ENCODE data around the gene POLR1E. TPM values are rescaled to one million over a fixed set of nuclear protein-coding genes. Genes with fewer than 3 reads are reported as not detected.

The POLR1E gene
- total and polyA plus RNA-seq, 2 donors (not counting 3 experiments of a cell fraction or from before 2014, with no cell fraction given), result 9.0 to 21.2 TPM

GRCh38 chr9:37455884-37456647, 29.7 kb upstream of the POLR1E start:
- CTCF ChIA-PET, result no interaction called here
- no TSS peak for BruUV-seq (replicated peaks)
- no peak for TF ChIP-seq GATA2 (IDR thresholded peaks at IDR 0.05; ENCODE audit: insufficient read depth, insufficient read length, low read depth, low read length)
- TF ChIP-seq EZH2 (IDR thresholded peaks at IDR 0.05; ENCODE audit: borderline replicate concordance, low read depth, low read length, severe bottlenecking), result no peak
- TF ChIP-seq MYC (IDR thresholded peaks at IDR 0.05; ENCODE audit: low read depth, low read length), result no peak
- no peak for TF ChIP-seq POLR2AphosphoS5 (IDR thresholded peaks at IDR 0.05; ENCODE audit: insufficient read depth, low read depth, low read length)
- TF ChIP-seq JUN (IDR thresholded peaks at IDR 0.05; ENCODE audit: borderline replicate concordance, insufficient read depth, insufficient read length, low read depth), result no peak
- no peak for TF ChIP-seq FOS (IDR thresholded peaks at IDR 0.05; ENCODE audit: borderline replicate concordance, insufficient read depth, low read length)
- Histone ChIP-seq H3K4me1 (ENCODE audit: control insufficient read depth, extremely low read depth, insufficient read depth, low read length) (no peaks in the 10 kb centered on the region), H3K4me2 (ENCODE audit: insufficient read depth, low read length) (no peak overlapping the region), H3K9me3 (replicated peaks; ENCODE audit: control insufficient read depth, insufficient read depth, low read length) (no peaks in the 10 kb centered on the region), H3K36me3 (ENCODE audit: control insufficient read depth in 2 of 2, extremely low read depth in 1 of 2, insufficient read depth in 2 of 2, low read length in 2 of 2) (peaks cover 0 to 3% of the 10 kb centered on the region in 2 experiments), H3K4me3 (replicated peaks in 1 of 3; ENCODE audit: insufficient read depth in 1 of 3, low read depth in 1 of 3, low read length in 3 of 3) (no peak overlapping the region), H3K27me3 (ENCODE audit: control insufficient read depth in 2 of 2, insufficient read depth in 2 of 2, low read length in 2 of 2) (no peaks in the 10 kb centered on the region), H3K27ac (ENCODE audit: insufficient read depth, low read depth, low read length) (no peak overlapping the region), H2AFZ (ENCODE audit: low read depth, low read length) (no peak overlapping the region), H4K20me1 (replicated peaks; ENCODE audit: control insufficient read depth, extremely low read depth, insufficient read depth, low read length) (peaks cover 4% of the 10 kb centered on the region), H3K9me1 (replicated peaks; ENCODE audit: control insufficient read depth, extremely low read depth, insufficient read depth, low read length) (no peaks in the 10 kb centered on the region), H3K79me2 (ENCODE audit: control insufficient read depth, insufficient read depth, low read length) (peaks cover 71% of the 10 kb centered on the region), H3K9ac (replicated peaks; ENCODE audit: extremely low read depth, insufficient read depth, low read length) (no peak overlapping the region)
- FAIRE-seq, result no peak
- POLR2A ChIA-PET, result no interaction called here
- DNase-seq (ENCODE audit: low read depth, low spot score), result no peak
- dilution Hi-C loops (cut with MboI; ENCODE audit: extremely low pct_ligation_motif_present, low sequenced_read_pairs), result no loop called here
- intact Hi-C loops (cut with micrococcal nuclease), result no loop called here

GRCh38 chr9:37456817-37457216, 28.9 kb upstream of the POLR1E start:
- TF ChIP-seq GATA2 (IDR thresholded peaks at IDR 0.05; ENCODE audit: insufficient read depth, insufficient read length, low read depth, low read length), result no peak
- TF ChIP-seq, protein P1, sequence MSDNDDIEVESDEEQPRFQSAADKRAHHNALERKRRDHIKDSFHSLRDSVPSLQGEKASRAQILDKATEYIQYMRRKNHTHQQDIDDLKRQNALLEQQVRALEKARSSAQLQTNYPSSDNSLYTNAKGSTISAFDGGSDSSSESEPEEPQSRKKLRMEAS (IDR thresholded peaks at IDR 0.05; ENCODE audit: insufficient read depth, insufficient read length), result no peak
- no peak for TF ChIP-seq POLR2AphosphoS5 (IDR thresholded peaks at IDR 0.05; ENCODE audit: insufficient read depth, low read depth, low read length)
- TF ChIP-seq EZH2 (IDR thresholded peaks at IDR 0.05; ENCODE audit: borderline replicate concordance, low read depth, low read length, severe bottlenecking), result no peak
- TF ChIP-seq JUN (IDR thresholded peaks at IDR 0.05; ENCODE audit: borderline replicate concordance, insufficient read depth, insufficient read length, low read depth), result no peak
- no peak for TF ChIP-seq FOS (IDR thresholded peaks at IDR 0.05; ENCODE audit: borderline replicate concordance, insufficient read depth, low read length)
- TF ChIP-seq MYC (IDR thresholded peaks at IDR 0.05; ENCODE audit: low read depth, low read length), result no peak
- no peak for TF ChIP-seq POLR2A (IDR thresholded peaks at IDR 0.05; ENCODE audit: low read depth, low read length)
- TF ChIP-seq CTCF (IDR thresholded peaks at IDR 0.05; ENCODE audit: extremely low read depth in 1 of 2, insufficient read depth in 1 of 2, low read depth in 1 of 2, low read length in 2 of 2), result no peak
- H3K4me2 ChIP-seq (ENCODE audit: insufficient read depth, low read length), result no peak overlapping the region
- peak overlapping the region; percentile 9 for H3K9ac ChIP-seq (replicated peaks; ENCODE audit: extremely low read depth, insufficient read depth, low read length)
- dilution Hi-C loops (cut with MboI; ENCODE audit: extremely low pct_ligation_motif_present, low sequenced_read_pairs) (no loop called here), intact Hi-C loops (cut with micrococcal nuclease) (no loop called here)
- no peak overlapping the region for H3K4me3 ChIP-seq (replicated peaks in 1 of 3; ENCODE audit: insufficient read depth in 1 of 3, low read depth in 1 of 3, low read length in 3 of 3)
- no peaks in the 10 kb centered on the region for H3K27me3 ChIP-seq (ENCODE audit: control insufficient read depth in 2 of 2, insufficient read depth in 2 of 2, low read length in 2 of 2)
- H3K4me1 ChIP-seq (ENCODE audit: control insufficient read depth, extremely low read depth, insufficient read depth, low read length), result no peaks in the 10 kb centered on the region
- FAIRE-seq (no peak), DNase-seq (ENCODE audit: low read depth, low spot score) (no peak)
- no peak overlapping the region for H2AFZ ChIP-seq (ENCODE audit: low read depth, low read length)
- ChIA-PET CTCF (no interaction called here), POLR2A (no interaction called here)
- no peaks in the 10 kb centered on the region for H3K9me1 ChIP-seq (replicated peaks; ENCODE audit: control insufficient read depth, extremely low read depth, insufficient read depth, low read length)
- peaks cover 0 to 3% of the 10 kb centered on the region in 2 experiments for H3K36me3 ChIP-seq (ENCODE audit: control insufficient read depth in 2 of 2, extremely low read depth in 1 of 2, insufficient read depth in 2 of 2, low read length in 2 of 2)
- H3K9me3 ChIP-seq (replicated peaks; ENCODE audit: control insufficient read depth, insufficient read depth, low read length), result no peaks in the 10 kb centered on the region
- BruUV-seq (replicated peaks), result no TSS peak
- H4K20me1 ChIP-seq (replicated peaks; ENCODE audit: control insufficient read depth, extremely low read depth, insufficient read depth, low read length), result peaks cover 2% of the 10 kb centered on the region
- peaks cover 72% of the 10 kb centered on the region for H3K79me2 ChIP-seq (ENCODE audit: control insufficient read depth, insufficient read depth, low read length)
- no peak overlapping the region for H3K27ac ChIP-seq (ENCODE audit: insufficient read depth, low read depth, low read length)
